ENCODE results near the gene REL. TPM values are rescaled to one million over a fixed set of nuclear protein-coding genes. Genes with fewer than 3 reads are reported as not detected.

REL gene
- total and polyA plus RNA-seq, 4 donors, result 3.4 to 37.0 (median 18.9) TPM

- WGBS, 2 donors, result 90 to 94% methylated on average over 3 of the region's 3 CpGs
- Histone ChIP-seq H3K27me3 (ENCODE audit: control insufficient read depth in 3 of 3, insufficient read depth in 3 of 3, low read length in 2 of 3) (no peaks in the 10 kb centered on the region), H3K36me3 (ENCODE audit: control insufficient read depth in 4 of 4, insufficient read depth in 4 of 4, low read length in 4 of 4) (no peaks in the 10 kb centered on the region), H3K4me1 (ENCODE audit: control insufficient read depth in 5 of 5, insufficient read depth in 5 of 5, low read length in 5 of 5) (no peaks in the 10 kb centered on the region), H3K27ac (ENCODE audit: low read depth in 1 of 2, low read length in 1 of 2) (no peak overlapping the region), H3K4me3 (no peak overlapping the region), H3K9ac (ENCODE audit: insufficient read depth in 1 of 2, low read length in 2 of 2) (no peak overlapping the region), H3K9me3 (ENCODE audit: control insufficient read depth in 4 of 4, insufficient read depth in 3 of 4, low read length in 3 of 4) (no peaks in the 10 kb centered on the region)
- DNase-seq, result no peak
- TF ChIP-seq CTCF (IDR thresholded peaks at IDR 0.05; ENCODE audit: control extremely low read depth, extremely low read depth), result no peak
- ATAC-seq (ENCODE audit: insufficient read depth, low FRiP score), result no peak
Measured at GRCh38 chr2:60873381-60873780, 8.0 kb upstream of the REL start.

GRCh38 chr2:60875520-60875919 is 5.9 kb upstream of the REL start:
- Histone ChIP-seq H3K27me3 (ENCODE audit: control insufficient read depth in 3 of 3, insufficient read depth in 3 of 3, low read length in 2 of 3) (no peaks in the 10 kb centered on the region), H3K27ac (ENCODE audit: low read depth in 1 of 2, low read length in 1 of 2) (no peak overlapping the region), H3K36me3 (ENCODE audit: control insufficient read depth in 4 of 4, insufficient read depth in 4 of 4, low read length in 4 of 4) (no peaks in the 10 kb centered on the region), H3K4me1 (ENCODE audit: control insufficient read depth in 5 of 5, insufficient read depth in 5 of 5, low read length in 5 of 5) (peaks cover 0 to 6% (median 0%) of the 10 kb centered on the region in 5 donors), H3K9me3 (ENCODE audit: control insufficient read depth in 4 of 4, insufficient read depth in 3 of 4, low read length in 3 of 4) (no peaks in the 10 kb centered on the region), H3K4me3 (no peak overlapping the region), H3K9ac (ENCODE audit: insufficient read depth in 1 of 2, low read length in 2 of 2) (no peak overlapping the region)
- TF ChIP-seq CTCF (IDR thresholded peaks at IDR 0.05; ENCODE audit: control extremely low read depth, extremely low read depth), result no peak
- no peak for ATAC-seq (ENCODE audit: insufficient read depth, low FRiP score)
- DNase-seq, result no peak

GRCh38 chr2:60880643-60881046 is 729 bp upstream of the REL start:
- H3K27me3 ChIP-seq (ENCODE audit: control insufficient read depth in 3 of 3, insufficient read depth in 3 of 3, low read length in 2 of 3), result no peaks in the 10 kb centered on the region
- DNase-seq, result no peak
- ATAC-seq (ENCODE audit: insufficient read depth, low FRiP score), result peak; percentile 2
- H3K9me3 ChIP-seq (ENCODE audit: control insufficient read depth in 4 of 4, insufficient read depth in 3 of 4, low read length in 3 of 4), result no peaks in the 10 kb centered on the region
- peaks cover 0 to 28% (median 4%) of the 10 kb centered on the region in 5 donors for H3K4me1 ChIP-seq (ENCODE audit: control insufficient read depth in 5 of 5, insufficient read depth in 5 of 5, low read length in 5 of 5)
- peak overlapping the region; percentile 67 to 77 for H3K9ac ChIP-seq (ENCODE audit: insufficient read depth in 1 of 2, low read length in 2 of 2)
- H3K4me3 ChIP-seq, result peak overlapping the region; percentile 95
- TF ChIP-seq CTCF (IDR thresholded peaks at IDR 0.05; ENCODE audit: control extremely low read depth, extremely low read depth), result no peak
- 1 to 2% methylated on average over 18 of the region's 18 CpGs for WGBS, 2 donors
- no peaks in the 10 kb centered on the region for H3K36me3 ChIP-seq (ENCODE audit: control insufficient read depth in 4 of 4, insufficient read depth in 4 of 4, low read length in 4 of 4)
- peak overlapping the region; percentile 83 to 96 for H3K27ac ChIP-seq (ENCODE audit: low read depth in 1 of 2, low read length in 1 of 2)
